ENCODE data around the gene PGM3.

The PGM3 gene

GRCh38 chr6:83182114-83182513, 11.0 kb downstream of the PGM3 start:
- no peak for DNase-seq
- no peak for ATAC-seq

DNA sequence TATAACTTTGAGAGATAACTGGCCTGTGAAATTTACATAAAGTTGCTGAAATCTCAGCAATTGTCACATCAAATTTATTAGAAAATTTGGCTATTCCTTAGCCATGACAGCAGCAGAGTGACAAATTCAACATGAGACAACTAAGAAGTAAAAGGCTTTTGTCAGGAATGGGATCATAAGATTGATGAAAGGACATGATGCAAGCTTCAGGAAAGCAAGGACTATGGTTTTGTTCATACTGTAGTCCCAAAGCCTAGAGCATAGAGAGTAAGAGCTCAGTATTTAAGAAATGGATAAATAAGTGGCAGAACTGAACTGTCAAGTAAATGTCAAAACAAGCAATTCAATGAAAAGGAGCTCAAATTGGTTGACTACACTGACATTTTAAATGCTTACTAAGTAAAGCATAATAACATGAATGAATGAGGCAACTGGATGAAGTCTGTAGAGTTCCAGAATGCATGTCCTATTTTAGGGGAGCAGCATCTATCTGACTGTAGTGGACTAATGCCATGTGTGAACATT, 12.6 kb downstream of the PGM3 start:
- DNase-seq (no peak), ATAC-seq (no peak)

DNA sequence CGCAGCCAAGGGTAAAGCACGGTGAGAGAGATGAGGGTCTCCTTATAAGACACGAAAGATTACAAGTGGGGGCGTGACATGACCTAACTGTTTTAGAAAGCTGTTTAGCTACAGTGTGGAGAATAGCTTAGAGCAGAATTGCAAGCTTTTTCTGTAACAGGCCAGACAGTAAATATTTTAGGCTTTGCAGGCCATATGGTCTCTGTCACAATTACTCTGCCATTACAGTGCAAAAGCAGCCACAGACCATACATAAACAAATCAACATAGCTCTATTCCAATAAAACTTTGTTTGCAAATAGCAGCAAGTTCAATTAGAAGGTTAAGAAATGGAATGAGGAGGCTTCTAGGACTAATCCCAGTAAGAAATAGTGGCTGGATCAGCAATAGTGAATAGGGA, 16.8 kb downstream of the PGM3 start:
- no peak for DNase-seq
- no peak for ATAC-seq

DNA sequence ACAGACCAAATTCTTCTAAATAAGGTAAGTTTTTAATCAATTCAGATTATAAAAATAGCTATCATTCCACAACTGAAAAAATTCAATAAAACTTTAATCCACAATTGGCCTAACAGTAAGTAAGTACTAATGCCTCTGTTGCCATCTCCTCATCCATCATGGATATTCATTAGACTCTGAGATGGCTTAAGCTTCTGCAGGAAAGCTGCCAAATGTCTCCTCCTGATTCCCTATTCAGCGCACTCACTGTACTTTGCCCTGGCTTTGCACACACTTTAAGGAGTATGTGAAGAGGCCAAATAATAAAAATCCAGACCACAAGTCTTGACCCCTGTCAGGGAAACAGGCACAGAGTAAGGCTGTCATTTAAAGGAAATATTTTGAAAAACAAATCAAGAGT, 23.6 kb downstream of the PGM3 start:
- DNase-seq = no peak
- ATAC-seq = no peak

DNA sequence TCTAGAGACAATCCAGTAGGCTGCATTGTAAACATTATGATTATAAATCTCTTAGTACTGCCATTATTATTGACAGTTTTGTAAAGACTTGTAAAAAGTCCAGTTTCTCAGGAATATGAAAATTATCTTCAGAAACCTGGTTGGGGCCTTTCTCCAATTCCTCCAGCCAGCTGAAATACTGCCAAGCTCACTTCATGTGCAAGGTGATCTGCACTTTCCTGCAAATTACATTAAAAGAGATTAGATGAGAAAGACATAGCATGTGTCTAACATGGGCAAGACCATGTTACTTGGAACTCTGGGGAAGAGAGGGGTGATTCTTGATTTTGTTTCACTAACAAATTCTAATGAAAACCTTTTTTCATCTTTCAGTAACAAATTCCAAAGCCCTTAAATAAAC, 24.0 kb downstream of the PGM3 start:
- DNase-seq (no peak), ATAC-seq (no peak)

GRCh38 chr6:83168556-83168955, 24.5 kb downstream of the PGM3 start:
- ATAC-seq = no peak
- no peak for DNase-seq

DNA sequence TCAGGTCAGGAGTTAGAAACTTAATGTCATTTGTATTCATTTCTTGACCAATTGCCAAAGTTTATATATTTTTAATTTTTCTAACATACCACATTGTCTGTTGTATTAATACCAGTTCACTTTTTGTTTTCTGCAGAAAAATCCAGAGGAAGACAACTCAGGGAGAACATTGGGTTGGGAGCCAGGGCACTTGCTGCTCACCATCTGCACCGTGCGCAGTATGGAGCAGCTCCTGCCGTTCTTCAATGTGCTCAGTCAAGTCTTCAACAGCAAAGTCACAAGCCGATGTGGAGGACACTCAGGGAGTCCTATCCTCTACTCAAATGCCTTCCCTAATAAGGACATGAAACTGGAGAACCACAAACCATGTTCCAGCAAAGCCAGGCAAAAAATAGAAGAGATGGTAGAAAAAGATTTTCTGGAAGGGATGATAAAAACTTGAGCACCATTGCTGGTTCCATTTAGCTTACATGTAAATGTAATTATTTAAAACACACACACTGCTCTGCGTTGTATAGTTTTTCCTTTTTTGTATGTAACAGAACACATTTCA, 25.3 kb downstream of the PGM3 start:
- DNase-seq = no peak
- no peak for ATAC-seq

GRCh38 chr6:83160167-83160566, 32.9 kb downstream of the PGM3 start:
- DNase-seq (no peak), ATAC-seq (no peak)

DNA sequence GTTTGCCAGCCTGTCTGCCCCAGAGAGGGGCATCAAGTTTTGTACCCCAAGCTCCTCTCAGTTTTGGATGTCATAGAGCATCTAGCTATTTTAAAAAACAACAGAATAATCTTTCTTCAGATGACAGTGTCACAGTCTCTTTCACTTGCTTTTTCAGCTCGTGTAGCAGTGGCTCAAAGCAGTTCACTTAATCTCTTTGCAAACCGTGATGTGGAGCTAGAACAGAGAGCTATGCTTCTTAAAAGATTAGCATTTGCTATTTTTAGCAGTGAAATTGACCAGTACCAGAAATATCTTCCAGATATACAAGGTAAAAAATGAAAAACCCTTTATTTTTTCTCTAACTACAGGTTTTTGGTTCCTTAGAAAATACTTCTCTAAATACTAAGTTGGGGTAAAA, 37.3 kb downstream of the PGM3 start:
- DNase-seq (no peak), ATAC-seq (no peak)

DNA sequence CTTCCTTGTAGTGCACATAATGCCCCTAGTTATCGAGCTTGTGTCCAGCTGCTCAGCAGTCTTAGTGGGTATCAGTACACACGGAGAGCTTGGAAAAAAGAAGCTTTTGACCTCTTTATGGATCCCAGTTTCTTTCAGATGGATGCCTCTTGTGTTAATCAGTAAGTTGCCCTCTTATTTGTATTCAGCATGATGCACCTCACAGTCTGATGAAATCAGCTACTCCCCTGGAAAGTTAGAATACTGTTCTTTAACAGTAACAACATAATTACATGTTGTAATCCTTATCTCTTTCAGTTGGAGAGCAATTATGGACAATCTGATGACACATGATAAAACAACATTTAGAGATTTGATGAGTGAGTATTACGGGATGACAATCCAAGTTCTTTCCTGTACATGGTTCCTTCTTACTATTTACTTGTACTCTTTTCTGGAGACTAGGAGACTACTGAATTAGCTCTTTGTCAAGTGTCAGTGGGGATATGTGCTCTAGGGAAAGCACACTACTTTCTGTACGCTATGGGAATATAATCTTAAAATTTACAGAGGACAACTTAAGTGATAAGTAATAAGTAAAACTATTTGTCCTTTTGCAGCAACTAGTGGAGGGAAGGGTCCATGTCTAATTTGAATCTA, 39.1 kb downstream of the PGM3 start:
- DNase-seq (no peak), ATAC-seq (no peak)

DNA sequence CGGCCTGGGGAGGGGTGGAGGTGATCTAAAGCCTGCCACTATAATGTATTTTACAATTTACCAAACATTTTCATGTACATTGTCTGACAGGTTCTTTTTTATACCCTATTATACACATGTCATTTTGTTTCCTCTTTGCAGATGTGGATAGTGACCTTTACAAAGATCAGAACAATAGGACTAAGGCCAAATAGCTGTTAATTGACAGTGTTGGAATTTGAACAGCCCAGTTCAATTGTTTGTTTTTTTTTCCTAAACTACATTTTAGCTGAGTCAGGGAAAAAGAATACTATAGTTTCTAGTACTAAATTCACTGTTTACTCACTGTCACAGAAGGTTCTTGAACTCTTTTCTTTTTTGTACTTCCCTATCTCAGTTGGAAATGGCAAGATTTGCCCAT, 40.2 kb downstream of the PGM3 start:
- no peak for ATAC-seq
- DNase-seq = no peak

- ATAC-seq (no peak), DNase-seq (no peak)
Measured at GRCh38 chr6:83151114-83151513, 42.0 kb downstream of the PGM3 start.

- ATAC-seq (no peak), DNase-seq (no peak)
Measured at GRCh38 chr6:83138758-83139157, 54.3 kb downstream of the PGM3 start.

- DNase-seq = no peak
- ATAC-seq = no peak
Measured at GRCh38 chr6:83138118-83138722, 54.8 kb downstream of the PGM3 start.

- DNase-seq (no peak), ATAC-seq (no peak)
Measured at GRCh38 chr6:83132121-83132520, 60.9 kb downstream of the PGM3 start.

DNA sequence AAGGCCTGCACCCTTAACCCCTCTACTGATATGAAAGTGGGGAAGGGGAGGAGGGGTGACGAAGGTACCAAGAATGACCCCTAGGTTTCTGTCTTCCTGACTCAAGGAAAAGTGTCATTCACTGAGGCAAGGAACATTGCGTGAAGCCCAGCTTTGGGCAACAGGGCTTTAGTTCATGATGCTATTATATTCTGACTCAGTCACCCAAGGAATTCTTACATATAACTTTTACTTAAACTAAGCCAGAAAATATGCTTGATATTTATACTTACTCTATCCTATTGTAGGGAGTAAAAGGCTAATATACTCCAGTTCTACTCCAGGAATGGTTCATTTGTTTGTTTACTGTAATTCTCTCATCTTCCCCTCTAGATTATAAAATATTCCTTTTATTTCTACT, 65.1 kb downstream of the PGM3 start:
- ATAC-seq = no peak

DNA sequence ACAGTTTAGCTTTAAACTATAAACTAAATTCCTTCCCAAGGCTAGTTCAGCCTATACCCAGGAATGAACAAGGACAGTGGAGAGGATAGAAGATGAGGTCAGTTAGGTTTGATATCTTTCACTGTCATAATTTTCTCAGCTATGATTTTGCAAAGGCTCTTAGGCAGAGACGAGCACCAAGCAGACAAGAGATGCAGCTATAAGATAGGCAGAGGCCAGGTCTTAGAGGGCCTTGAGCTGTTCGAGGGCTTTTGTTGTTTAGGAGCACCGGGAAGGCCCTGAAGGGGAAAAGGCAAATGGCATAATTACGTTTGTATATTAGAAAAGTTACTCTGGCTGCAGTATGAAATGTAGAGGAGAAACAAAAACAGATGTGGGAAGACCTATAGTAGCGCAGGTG, 65.8 kb downstream of the PGM3 start:
- DNase-seq (no peak), ATAC-seq (no peak)

More for the DNA sequence above, 65.1 kb downstream of the PGM3 start:
- no peak for DNase-seq

DNA sequence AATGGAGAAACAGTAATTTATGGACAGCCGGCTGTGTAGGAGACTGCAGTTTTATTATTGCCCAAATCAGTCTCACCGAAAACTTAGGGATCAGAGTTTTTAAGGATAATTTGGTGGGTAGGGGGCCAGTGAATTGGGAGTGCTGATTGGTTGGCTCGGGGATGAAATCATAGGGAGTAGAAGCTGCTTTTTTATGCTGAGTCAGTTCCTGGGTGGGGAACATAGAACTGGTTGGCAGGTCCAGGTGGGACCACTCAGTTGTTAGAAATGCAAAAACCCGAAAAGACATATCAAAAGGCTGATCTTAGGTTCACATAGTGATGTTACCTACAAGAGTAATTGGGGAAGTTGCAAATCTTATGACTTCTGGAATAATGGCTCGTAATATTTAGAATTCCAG, 66.3 kb downstream of the PGM3 start:
- DNase-seq = no peak
- ATAC-seq = no peak

DNA sequence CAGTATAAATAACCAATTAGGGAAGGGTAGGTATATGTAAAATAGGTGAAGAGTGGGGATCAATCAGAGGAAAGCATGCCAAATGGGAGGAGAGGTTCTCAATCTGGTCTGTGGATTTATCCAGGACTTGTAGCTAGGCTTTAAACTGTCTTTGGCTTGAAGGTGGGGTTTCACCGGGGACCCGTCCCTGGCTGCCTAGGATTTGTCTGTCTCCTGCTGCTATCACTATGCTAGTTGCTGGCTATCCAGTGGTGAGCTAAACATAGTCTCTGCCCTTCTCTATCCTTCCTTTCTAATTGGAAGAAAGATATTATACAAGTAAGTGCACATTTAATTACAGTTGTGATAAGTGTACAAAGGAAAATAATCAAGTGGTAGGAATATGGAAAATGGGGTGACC, 66.8 kb downstream of the PGM3 start:
- DNase-seq = no peak
- no peak for ATAC-seq

GRCh38 chr6:83125425-83125824, 67.6 kb downstream of the PGM3 start:
- DNase-seq = no peak
- no peak for ATAC-seq

- no peak for DNase-seq
- ATAC-seq = no peak
Measured at GRCh38 chr6:83124553-83124952, 68.5 kb downstream of the PGM3 start.

- DNase-seq (no peak), ATAC-seq (no peak)
Measured at GRCh38 chr6:83119742-83120300, 73.2 kb downstream of the PGM3 start.

- ATAC-seq (no peak), DNase-seq (no peak)
Measured at GRCh38 chr6:83117802-83118201, 75.3 kb downstream of the PGM3 start.
